ENCODE measurements around the gene IRGM. TPM values are rescaled to one million over a fixed set of nuclear protein-coding genes. Genes with fewer than 3 reads are reported as not detected.

IRGM gene
- total RNA-seq, 1 experiment from 2014 or later = 0.13 TPM

- no peak overlapping the region for H3K27ac ChIP-seq (ENCODE audit: insufficient read length, low read depth, low read length)
- H3K27ac Mint-ChIP-seq = no peak overlapping the region
- H2BK15ac ChIP-seq (ENCODE audit: low read depth, low read length) = no peak overlapping the region
- no peak overlapping the region for H2BK20ac ChIP-seq (ENCODE audit: low read depth, low read length, poor library complexity, severe bottlenecking)
- no peak overlapping the region for H3K18ac ChIP-seq (ENCODE audit: insufficient read length, low read depth, low read length)
- no peak overlapping the region for H2BK5ac ChIP-seq (ENCODE audit: insufficient read length, low read length)
- no peak overlapping the region for H4K91ac ChIP-seq (ENCODE audit: insufficient read length, low read depth, low read length)
- no peaks in the 10 kb centered on the region for H3K23me2 ChIP-seq (ENCODE audit: insufficient read length, low read depth, low read length, poor library complexity, severe bottlenecking)
- H3K4me2 ChIP-seq (ENCODE audit: insufficient read depth, insufficient read length, low read length) = no peak overlapping the region
- H4K20me1 ChIP-seq (ENCODE audit: control insufficient read depth, insufficient read depth, insufficient read length) = no peaks in the 10 kb centered on the region
- no peak for DNase-seq
- no CpG with 5 or more reads among the region's 3 CpGs for WGBS (ENCODE audit: extremely low coverage, insufficient read length, low lambda C conversion rate)
- no peaks in the 10 kb centered on the region for H3K79me2 ChIP-seq (ENCODE audit: insufficient read depth, low read length)
- no peak overlapping the region for H3K4ac ChIP-seq (ENCODE audit: low read depth, low read length)
- no peak overlapping the region for H2AK5ac ChIP-seq (ENCODE audit: insufficient read length, low read length)
- H3K9me3 ChIP-seq (ENCODE audit: control insufficient read depth, low read depth, low read length) = no peaks in the 10 kb centered on the region
- no peak overlapping the region for H3K23ac ChIP-seq (ENCODE audit: insufficient read length, low read depth, low read length)
- peaks cover 5% of the 10 kb centered on the region for H3K27me3 Mint-ChIP-seq (ENCODE audit: low read depth)
- peaks cover 4 to 10% of the 10 kb centered on the region in 2 experiments for H3K4me1 Mint-ChIP-seq
- no peak overlapping the region for H2AFZ ChIP-seq (ENCODE audit: low read length)
- H3T11ph ChIP-seq (ENCODE audit: low read length) = no peak overlapping the region
- H3K14ac ChIP-seq (ENCODE audit: insufficient read depth, low read length) = no peak overlapping the region
- no peak for TF ChIP-seq CTCF (conservative IDR thresholded peaks at IDR 0.05)
- H2BK120ac ChIP-seq (ENCODE audit: low read depth, low read length, poor library complexity, severe bottlenecking) = no peak overlapping the region
- no peak overlapping the region for H2BK12ac ChIP-seq (ENCODE audit: insufficient read length, low read depth, low read length)
- peaks cover under 1% of the 10 kb centered on the region; the same call in 1 of the 2 replicates for H3K4me1 ChIP-seq (ENCODE audit: insufficient read depth, low read length)
- H4K5ac ChIP-seq (ENCODE audit: insufficient read length, low read depth, low read length) = no peak overlapping the region
- H3K4me3 Mint-ChIP-seq = no peak overlapping the region
- no peak overlapping the region for H4K8ac ChIP-seq (replicated peaks; ENCODE audit: insufficient read length, low read depth, low read length)
- no peaks in the 10 kb centered on the region for H3K27me3 ChIP-seq (ENCODE audit: insufficient read depth, low read length)
- no peaks in the 10 kb centered on the region for H3K79me1 ChIP-seq (ENCODE audit: insufficient read depth, low read depth, low read length, poor library complexity, severe bottlenecking)
- H3K9me3 Mint-ChIP-seq = peaks cover under 1 to 10% of the 10 kb centered on the region in 2 experiments; a peak in 4 of 5 replicates
- H3K36me3 Mint-ChIP-seq (ENCODE audit: insufficient read depth in 1 of 3, low read depth in 3 of 3) = peaks cover 0 to 3% (median under 1%) of the 10 kb centered on the region in 3 experiments; a peak in 3 of 7 replicates
- no peak overlapping the region for H3K9ac ChIP-seq (ENCODE audit: extremely low read depth, insufficient read length, low read length)
- H3K56ac ChIP-seq (ENCODE audit: insufficient read length, low read depth, low read length) = no peak overlapping the region
Measured at GRCh38 chr5:150809363-150809762, 37.0 kb upstream of the IRGM start.
